ENCODE data around the gene TM6SF1. TPM values are rescaled to one million over a fixed set of nuclear protein-coding genes. Genes with fewer than 3 reads are reported as not detected.
"Not testable (repeated sequence)": the region's sequence is repeated elsewhere in the genome, so short reads cannot be mapped to it uniquely, and the experiment has no call there.

Gene TM6SF1
- 3.2 TPM for polyA plus RNA-seq (ENCODE audit: insufficient read length)
- long read RNA-seq, donor 1, partial matches to known transcripts: 9 of 9 reads
- long read RNA-seq, donor 1, other reads (novel, unspliced or antisense): 0 of 9 reads
- long read RNA-seq, donor 2, partial matches to known transcripts: 60 of 86 reads
- long read RNA-seq, donor 2, other reads (novel, unspliced or antisense): 26 of 86 reads
- long read RNA-seq, donor 3, partial matches to known transcripts: 34 of 68 reads
- long read RNA-seq, donor 3, other reads (novel, unspliced or antisense): 34 of 68 reads
- long read RNA-seq, donor 4, partial matches to known transcripts: 30 of 30 reads
- long read RNA-seq, donor 4, other reads (novel, unspliced or antisense): 0 of 30 reads
- long read RNA-seq, donor 5, partial matches to known transcripts: 57 of 117 reads
- long read RNA-seq, donor 5, other reads (novel, unspliced or antisense): 59 of 117 reads
- long read RNA-seq, donor 6, partial matches to known transcripts: 99 of 152 reads
- long read RNA-seq, donor 6, other reads (novel, unspliced or antisense): 53 of 152 reads
- long read RNA-seq, donor 7, partial matches to known transcripts: 98 of 145 reads
- long read RNA-seq, donor 7, other reads (novel, unspliced or antisense): 47 of 145 reads
- long read RNA-seq, donor 8: 0 reads

- DNase-seq: peak; percentile 20
Measured at GRCh38 chr15:83106994-83107840, at the start of gene TM6SF1. Gene TM6SF1, plus strand, starts transcription at chr15:83107645. Its CDS starts 36 bp downstream, at chr15:83107681.

DNA sequence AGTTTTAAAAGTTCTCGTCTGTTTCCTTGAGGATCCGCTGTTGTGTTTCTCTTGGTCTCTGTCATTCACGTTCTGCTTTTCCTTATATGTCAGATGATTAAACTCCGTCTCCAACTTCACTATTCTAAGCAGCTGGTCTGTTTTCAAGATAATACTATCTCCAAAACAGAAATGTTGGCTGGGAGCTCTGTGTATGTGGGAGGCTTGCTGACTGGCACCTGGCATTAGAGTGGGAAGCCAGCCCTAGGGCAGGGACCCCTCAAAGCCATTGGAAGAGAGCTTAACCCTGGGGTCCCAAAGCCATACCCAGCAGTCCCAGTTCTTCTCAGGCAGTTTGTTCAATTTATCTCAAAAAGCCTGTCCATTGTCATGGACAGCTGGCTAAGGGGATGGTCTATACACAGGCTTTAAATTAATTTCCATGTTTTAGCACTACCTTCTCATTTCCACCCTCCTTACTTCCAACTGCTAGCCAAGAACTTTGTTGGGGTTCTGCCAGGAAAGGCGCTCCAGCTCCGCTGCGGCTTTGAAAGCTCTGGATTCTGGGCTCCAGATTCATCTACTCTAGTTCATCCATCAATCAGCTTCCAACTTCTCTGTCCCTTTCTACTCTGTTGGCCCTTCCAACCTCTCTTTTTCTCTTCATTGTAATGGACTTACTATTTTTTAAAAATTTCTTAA lies 49.6 kb upstream of the TM6SF1 start:
- DNase-seq: no peak

DNA sequence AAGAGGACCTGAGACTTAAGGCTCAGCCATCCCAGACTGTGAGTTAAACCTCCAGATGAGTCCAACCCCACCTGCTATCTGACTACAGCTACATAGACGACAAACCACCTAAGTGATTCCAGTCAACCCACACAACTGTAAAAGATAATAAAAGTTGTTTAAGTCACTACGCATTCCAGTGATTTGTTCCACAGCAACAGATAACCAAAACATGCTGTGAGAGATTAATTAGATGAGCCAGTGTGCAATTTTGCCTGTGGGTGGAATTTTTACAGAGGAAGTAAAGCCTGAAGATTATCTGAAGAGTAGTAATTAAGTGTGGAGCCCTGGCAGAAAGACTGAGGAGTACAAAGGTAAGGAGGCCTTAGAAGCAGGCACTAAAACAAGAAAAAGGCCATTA lies 45.8 kb upstream of the TM6SF1 start:
- no peak for DNase-seq

DNA sequence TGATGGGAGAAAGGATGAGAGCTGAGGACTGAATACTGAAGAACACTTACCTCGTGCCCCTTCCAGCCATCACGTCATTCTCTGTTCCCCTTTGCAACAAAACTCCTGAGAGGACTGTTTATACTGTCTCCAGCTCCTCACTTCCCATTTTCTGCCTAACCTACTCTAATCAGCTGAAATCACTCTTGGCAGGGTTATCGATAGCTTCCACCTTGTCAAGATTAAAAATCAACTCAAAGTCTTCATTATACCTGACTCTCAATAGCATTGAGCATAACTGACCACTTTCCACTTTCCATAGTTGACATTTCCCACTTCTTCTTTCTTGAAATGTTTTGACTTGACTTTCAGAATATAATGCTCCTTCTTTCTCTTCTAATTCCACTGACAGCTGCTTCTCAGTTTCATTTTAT lies 44.7 kb upstream of the TM6SF1 start:
- DNase-seq: no peak

- DNase-seq: no peak
Measured at GRCh38 chr15:83063551-83063950, 43.9 kb upstream of the TM6SF1 start.

DNA sequence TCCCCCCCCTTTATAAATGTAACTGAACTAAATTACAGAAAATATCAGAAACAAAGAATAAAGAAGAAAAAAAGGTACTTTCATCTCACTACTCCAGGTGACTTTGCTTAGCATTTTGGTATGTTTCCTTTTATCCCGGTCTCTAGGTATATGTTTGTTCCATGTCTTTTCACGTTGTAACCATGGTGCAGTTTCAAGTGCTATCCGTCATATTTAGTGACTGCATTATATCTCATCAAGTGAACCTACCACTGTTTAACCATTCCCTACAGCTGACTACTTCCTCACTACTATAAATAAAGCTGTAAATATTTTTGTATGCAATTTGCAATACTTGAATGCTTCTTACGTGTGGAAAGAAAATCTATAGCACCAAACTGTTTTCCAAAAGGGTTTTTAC lies 42.6 kb upstream of the TM6SF1 start:
- no peak for DNase-seq

DNA sequence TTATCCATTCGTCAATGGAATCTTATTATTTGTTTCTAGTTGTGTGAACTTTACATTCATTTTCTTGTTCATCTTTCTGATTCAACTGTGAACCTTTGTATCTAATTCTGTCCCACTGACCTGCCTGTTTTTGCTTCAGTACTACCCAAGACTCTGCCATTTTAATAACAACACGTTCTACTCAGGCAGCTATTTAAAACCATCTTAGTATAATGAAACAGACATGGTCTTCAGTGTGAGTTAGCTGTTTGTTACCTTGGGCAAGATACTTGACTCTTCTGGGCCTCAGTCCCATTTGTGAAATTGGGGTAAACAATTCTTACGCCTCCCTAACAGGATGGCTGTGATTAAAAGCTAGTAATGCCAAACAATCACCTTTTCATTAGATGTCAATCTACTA lies 42.0 kb upstream of the TM6SF1 start:
- DNase-seq: no peak

DNA sequence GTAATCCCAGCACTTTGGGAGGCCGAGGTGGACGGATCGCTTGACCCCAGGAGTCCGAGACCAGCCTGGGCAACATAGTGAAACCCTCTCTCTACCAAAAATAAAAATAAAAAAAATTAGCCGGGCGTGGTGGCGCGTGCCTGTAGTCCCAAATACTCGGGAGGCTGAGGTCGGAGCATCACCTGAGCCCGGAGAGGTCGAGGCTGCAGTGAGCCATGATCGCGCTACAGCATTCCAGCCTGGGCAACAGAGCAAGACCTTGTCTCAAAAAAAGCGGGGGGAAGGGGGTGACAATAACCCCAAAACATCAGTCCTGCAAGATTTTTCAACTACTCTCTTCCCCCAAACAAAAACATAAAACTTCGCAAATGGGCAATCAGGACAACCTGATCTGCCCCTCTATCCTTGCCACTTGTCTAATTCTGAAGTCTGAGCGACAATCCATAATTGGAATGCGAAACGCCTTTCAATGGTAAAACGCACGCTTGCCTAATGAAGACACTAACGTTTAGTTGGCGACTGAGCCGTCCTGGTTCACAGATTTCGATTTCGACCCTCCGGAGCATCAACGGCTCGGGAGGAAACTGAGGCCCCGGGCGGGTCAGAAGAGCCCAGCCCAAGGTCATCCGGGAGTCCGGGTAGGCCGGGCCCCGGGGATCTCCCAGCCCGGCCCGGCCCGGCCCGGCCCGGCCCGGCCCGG lies 41.3 kb upstream of the TM6SF1 start:
- DNase-seq: peak; percentile 21

- DNase-seq: peak; percentile 89
Measured at GRCh38 chr15:83066734-83067637, 40.5 kb upstream of the TM6SF1 start, which contains the start of gene BTBD1. Gene BTBD1, minus strand, starts transcription at chr15:83067252. Its CDS starts 101 bp downstream, at chr15:83067151.

- DNase-seq: no peak
Measured at GRCh38 chr15:83067638-83067962, 39.8 kb upstream of the TM6SF1 start.

DNA sequence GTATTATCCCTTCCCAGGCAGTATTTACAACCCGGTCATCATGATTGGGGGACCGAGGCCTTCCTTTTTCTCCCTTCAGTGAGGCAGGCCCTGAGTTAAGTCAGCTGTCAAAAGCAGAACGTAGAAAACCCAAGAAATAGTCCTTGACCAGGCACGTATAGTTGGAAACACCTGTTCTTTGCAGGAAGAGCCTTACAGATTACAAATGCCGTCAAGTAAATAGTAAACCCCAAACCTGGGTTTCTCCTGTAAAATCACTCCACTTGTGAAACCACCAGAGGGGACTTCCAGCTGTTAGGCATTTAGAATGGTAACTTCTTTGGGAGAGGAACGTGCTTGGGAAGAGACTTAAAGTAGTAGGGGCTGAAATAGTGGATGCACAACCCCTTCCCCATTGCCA lies 39.4 kb upstream of the TM6SF1 start:
- DNase-seq: no peak

GRCh38 chr15:83069211-83069642 lies 38.2 kb upstream of the TM6SF1 start:
- DNase-seq: not testable (repeated sequence)

DNA sequence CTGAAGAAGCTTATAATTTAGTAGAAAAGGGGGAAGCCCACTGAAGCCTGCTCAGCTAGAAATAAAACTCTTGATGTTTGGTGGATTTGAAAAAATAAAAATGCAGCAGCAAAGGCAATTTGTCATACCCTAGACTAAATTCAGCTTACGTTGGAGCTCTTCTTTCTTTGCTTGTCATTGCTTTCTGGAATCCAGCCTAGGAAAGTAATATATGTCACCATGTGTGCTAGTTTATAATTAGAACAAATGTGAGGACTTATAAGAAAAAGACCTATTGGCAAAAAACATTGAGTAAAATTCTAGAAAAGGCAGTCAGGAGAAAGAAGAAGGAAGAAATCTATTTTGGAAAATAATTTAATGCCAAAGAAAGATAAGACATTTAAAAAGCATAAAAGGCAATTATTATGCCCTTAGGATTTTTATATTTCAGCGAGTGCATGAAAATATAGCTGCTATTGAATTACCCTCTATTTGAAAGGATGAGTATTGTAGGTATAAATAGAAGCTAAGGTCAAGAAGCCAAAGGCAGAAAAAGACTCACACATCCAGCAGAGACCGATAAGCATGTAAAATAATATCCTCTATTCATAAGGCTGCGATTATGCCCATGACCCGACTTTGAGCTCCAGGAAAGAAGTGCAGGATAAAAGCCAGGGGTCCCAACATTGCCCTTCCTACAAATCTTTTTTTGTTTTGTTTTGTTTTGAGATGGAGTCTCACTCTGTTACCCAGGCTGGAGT lies 29.8 kb upstream of the TM6SF1 start:
- no peak for DNase-seq

DNA sequence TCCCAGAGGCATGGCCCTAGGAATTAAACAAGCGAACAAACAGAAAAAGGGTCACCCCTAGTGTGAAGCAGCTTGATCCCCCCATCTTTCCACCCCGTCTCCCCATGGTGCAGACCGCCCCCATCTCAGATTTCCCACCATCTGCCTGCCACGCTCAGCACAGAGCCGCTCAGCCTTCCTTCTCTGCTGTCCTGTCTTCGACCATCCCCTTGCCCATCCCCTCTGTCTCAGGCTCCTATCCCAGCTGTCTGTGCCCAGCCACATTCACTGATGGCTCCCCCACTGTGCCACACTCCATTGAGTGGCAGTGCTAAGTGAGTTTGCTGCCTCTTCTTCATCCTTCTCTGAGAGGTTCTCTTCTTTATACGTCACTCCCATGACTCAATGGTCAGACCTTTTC lies 28.7 kb upstream of the TM6SF1 start:
- no peak for DNase-seq

- DNase-seq: no peak
Measured at GRCh38 chr15:83081256-83082014, 26.0 kb upstream of the TM6SF1 start.

- no peak for DNase-seq
Measured at GRCh38 chr15:83082730-83083386, 24.6 kb upstream of the TM6SF1 start.

DNA sequence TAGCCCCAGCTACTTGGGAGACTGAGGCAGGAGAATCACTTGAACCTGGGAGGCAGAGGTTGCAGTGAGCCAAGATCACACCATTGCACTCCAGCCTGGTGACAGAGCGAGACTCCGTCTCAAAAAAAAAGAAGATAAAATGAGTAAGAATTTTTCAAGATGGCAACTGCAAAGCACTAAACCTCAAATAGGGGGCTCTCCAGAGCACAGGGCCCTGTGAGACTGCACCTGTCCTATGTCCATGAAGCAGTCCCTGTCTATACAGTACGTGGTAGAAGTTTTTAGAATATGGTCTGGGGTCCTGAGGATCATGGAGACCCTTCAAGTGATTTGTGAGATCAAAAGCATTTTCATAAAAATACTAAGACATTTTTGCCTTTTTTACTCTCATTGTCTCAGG lies 22.0 kb upstream of the TM6SF1 start:
- DNase-seq: not testable (repeated sequence)
